CD4-positive, alpha-beta T cell treated with Interferon alpha-2 for 1 hour (primary cell): ENCODE data around the gene ARIH2.
"Not testable (repeated sequence)": the region's sequence is repeated elsewhere in the genome, so short reads cannot be mapped to it uniquely, and the experiment has no call there.

Experiments
- DNase-seq, 2 donors: peaks; one replicate each; pipeline ENCODE4 v3.0.0-alpha.2; 2020 to 2022

The ARIH2 gene

GRCh38 chr3:48918388-48919214 is at the start of gene ARIH2:
Gene ARIH2, plus strand, starts transcription at chr3:48918842. Its CDS starts 8,717 bp downstream, at chr3:48927559.
- DNase-seq, result peak; percentile 90 to 91

- DNase-seq, result no peak
These were observed 41.0 kb upstream of the ARIH2 start for GRCh38 chr3:48877671-48878070.

GRCh38 chr3:48879307-48879993 is 39.2 kb upstream of the ARIH2 start:
- no peak for DNase-seq

- no peak for DNase-seq
These were observed 38.7 kb upstream of the ARIH2 start for GRCh38 chr3:48879994-48880377.

GRCh38 chr3:48881006-48881405 is 37.6 kb upstream of the ARIH2 start:
- DNase-seq, result no peak

- no peak for DNase-seq
These were observed 37.0 kb upstream of the ARIH2 start for GRCh38 chr3:48881652-48882114.

GRCh38 chr3:48885753-48886152 is 32.9 kb upstream of the ARIH2 start:
- DNase-seq, result no peak

- no peak for DNase-seq
These were observed 27.0 kb upstream of the ARIH2 start for GRCh38 chr3:48891606-48892005.

GRCh38 chr3:48894516-48894915 is 24.1 kb upstream of the ARIH2 start:
- no peak for DNase-seq

- DNase-seq, result no peak
These were observed 21.7 kb upstream of the ARIH2 start for GRCh38 chr3:48896936-48897335.

- DNase-seq, result peak in 1 of 2 donors; percentile 5
These were observed 20.9 kb upstream of the ARIH2 start for GRCh38 chr3:48897460-48898376.

GRCh38 chr3:48898383-48899234 is 20.0 kb upstream of the ARIH2 start, which contains the start of gene SLC25A20:
Gene SLC25A20, minus strand, starts transcription at chr3:48898882. Its CDS starts 88 bp downstream, at chr3:48898794.
- peak; percentile 85 to 90 for DNase-seq

- DNase-seq, result peak; percentile 25 to 68
These were observed 19.4 kb upstream of the ARIH2 start for GRCh38 chr3:48899273-48899672.

- DNase-seq, result not testable (repeated sequence)
These were observed 11.6 kb upstream of the ARIH2 start for GRCh38 chr3:48907026-48907425.

- DNase-seq, result no peak
These were observed 3.3 kb upstream of the ARIH2 start for GRCh38 chr3:48915296-48915695.

GRCh38 chr3:48919215-48920138 is 835 bp downstream of the ARIH2 start:
- peak; percentile 58 to 75 for DNase-seq

GRCh38 chr3:48926425-48927392 is 8.1 kb downstream of the ARIH2 start:
- no peak for DNase-seq

- no peak for DNase-seq
These were observed 9.3 kb downstream of the ARIH2 start for GRCh38 chr3:48927928-48928327.

GRCh38 chr3:48928679-48929078 is 10.0 kb downstream of the ARIH2 start:
- no peak for DNase-seq
